Smooth muscle cell (in vitro differentiated cells): ENCODE data around the gene C19orf12. TPM values are rescaled to one million over a fixed set of nuclear protein-coding genes. Genes with fewer than 3 reads are reported as not detected.

Experiments
- DNase-seq: peaks from one replicate; lab custom pipeline; 2025; ENCODE audit not compliant: unreplicated experiment; lab: John Stamatoyannopoulos, UW
- H2AFZ ChIP-seq: fragments of 200-600 bp; sonication (generic); 2 replicates; pipeline ENCODE4 v1.6.0; 2016; ENCODE audit warnings: antibody characterized with exemption, low read depth, mild to moderate bottlenecking
- H3F3A ChIP-seq: fragments of 200-600 bp; sonication (generic); 2 replicates; pipeline ENCODE4 v1.6.0; 2017; ENCODE audit warnings: antibody characterized with exemption, low read depth
- H3K27ac ChIP-seq: fragments of 200-600 bp; sonication (generic); 2 replicates; pipeline ENCODE4 v1.5.1; 2016; ENCODE audit warnings: low read depth, mild to moderate bottlenecking
- H3K27me3 ChIP-seq: fragments of 200-600 bp; sonication (generic); 2 replicates; pipeline ENCODE4 v1.6.1; 2016; ENCODE audit warnings: low read depth, mild to moderate bottlenecking
- H3K36me3 ChIP-seq: fragments of 200-600 bp; sonication (generic); 2 replicates; pipeline ENCODE4 v1.5.1; 2016; ENCODE audit warnings: low read depth
- H3K4me1 ChIP-seq: fragments of 200-600 bp; sonication (generic); 2 replicates; pipeline ENCODE4 v1.5.1; 2016; ENCODE audit warnings: low read depth
- H3K4me2 ChIP-seq: fragments of 200-600 bp; sonication (generic); 2 replicates; pipeline ENCODE4 v1.6.0; 2016; ENCODE audit warnings: mild to moderate bottlenecking
- H3K4me3 ChIP-seq: fragments of 200-600 bp; sonication (generic); 2 replicates; pipeline ENCODE4 v1.5.1; 2016; ENCODE audit warnings: mild to moderate bottlenecking
- H3K79me2 ChIP-seq: fragments of 200-600 bp; sonication (generic); 2 replicates; pipeline ENCODE4 v1.6.0; 2016; ENCODE audit warnings: low read depth, mild to moderate bottlenecking
- H3K9ac ChIP-seq: fragments of 200-600 bp; sonication (generic); 2 replicates; pipeline ENCODE4 v1.6.0; 2016; ENCODE audit warnings: low read depth
- H3K9me3 ChIP-seq: fragments of 200-600 bp; sonication (generic); replicated peaks from 2 replicates; pipeline ENCODE4 v1.5.1; 2016; ENCODE audit warnings: low read depth
- H4K20me1 ChIP-seq: fragments of 200-600 bp; sonication (generic); 2 replicates; pipeline ENCODE4 v1.6.0; 2016; ENCODE audit warnings: low read depth
- WGBS: methylation state at CpG from one replicate; pipeline ENCODE4 v1.1.7; 2016; ENCODE audit warnings: low lambda C conversion rate; 5-methylcytosine and 5-hydroxymethylcytosine counted together
- polyA plus RNA-seq: library from polyadenylated mRNA; unstranded; fragments of >200 nt; fragmentation: Nextera tagmentation; extraction: Ambion mirVana; gene quantifications from 2 replicates; pipeline ENCODE4 v1.2.1, GENCODE V29; 2016
- total RNA-seq: library from RNA; depleted of rRNA; stranded (reverse); fragments of >200 nt; gene quantifications from 2 replicates; pipeline ENCODE4 v1.2.3, GENCODE V29; 2014
- TF ChIP-seq, protein P1 (sequence below): fragments of 200-600 bp; sonication (generic); IDR thresholded peaks from 2 replicates; pipeline ENCODE4 v1.5.1; 2017; ENCODE audit warnings: borderline replicate concordance, mild to moderate bottlenecking, antibody characterized with exemption; ENCODE audit not compliant: insufficient read depth, poor library complexity, severe bottlenecking

Gene C19orf12
- total and polyA plus RNA-seq, 2 experiments from 2014 or later, result 22.7 to 30.0 TPM

DNA sequence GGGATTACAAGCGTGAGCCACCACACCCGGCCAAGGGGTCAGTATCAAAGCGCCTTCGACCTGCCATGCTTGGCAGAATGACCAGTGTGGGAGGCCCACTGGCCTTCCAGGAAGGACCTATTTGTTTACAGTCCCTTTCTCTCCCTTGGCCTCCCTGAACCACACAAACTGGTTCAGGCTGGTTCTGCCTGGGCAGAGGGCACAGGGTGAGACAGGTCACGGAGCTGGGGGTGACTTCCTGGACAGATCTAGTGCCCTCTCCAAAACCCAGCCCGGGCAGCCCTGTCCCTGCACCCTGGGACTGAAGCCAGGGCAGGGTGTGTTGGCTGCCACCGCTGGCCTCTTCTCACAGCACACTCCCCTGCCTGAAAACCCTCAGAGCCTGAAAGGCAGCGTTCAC, 38.5 kb downstream of the C19orf12 start:
- no peaks in the 10 kb centered on the region for H3K4me1 ChIP-seq
- H3F3A ChIP-seq, result no peaks in the 10 kb centered on the region
- H3K79me2 ChIP-seq, result no peaks in the 10 kb centered on the region
- no peak overlapping the region for H3K4me2 ChIP-seq
- WGBS, result 90% methylated on average over 8 of the region's 8 CpGs
- no peak overlapping the region for H2AFZ ChIP-seq
- no peaks in the 10 kb centered on the region for H3K27me3 ChIP-seq
- no peaks in the 10 kb centered on the region for H3K9me3 ChIP-seq
- H3K9ac ChIP-seq, result no peak overlapping the region
- no peak overlapping the region for H3K4me3 ChIP-seq
- H3K27ac ChIP-seq, result no peak overlapping the region
- TF ChIP-seq, protein P1, sequence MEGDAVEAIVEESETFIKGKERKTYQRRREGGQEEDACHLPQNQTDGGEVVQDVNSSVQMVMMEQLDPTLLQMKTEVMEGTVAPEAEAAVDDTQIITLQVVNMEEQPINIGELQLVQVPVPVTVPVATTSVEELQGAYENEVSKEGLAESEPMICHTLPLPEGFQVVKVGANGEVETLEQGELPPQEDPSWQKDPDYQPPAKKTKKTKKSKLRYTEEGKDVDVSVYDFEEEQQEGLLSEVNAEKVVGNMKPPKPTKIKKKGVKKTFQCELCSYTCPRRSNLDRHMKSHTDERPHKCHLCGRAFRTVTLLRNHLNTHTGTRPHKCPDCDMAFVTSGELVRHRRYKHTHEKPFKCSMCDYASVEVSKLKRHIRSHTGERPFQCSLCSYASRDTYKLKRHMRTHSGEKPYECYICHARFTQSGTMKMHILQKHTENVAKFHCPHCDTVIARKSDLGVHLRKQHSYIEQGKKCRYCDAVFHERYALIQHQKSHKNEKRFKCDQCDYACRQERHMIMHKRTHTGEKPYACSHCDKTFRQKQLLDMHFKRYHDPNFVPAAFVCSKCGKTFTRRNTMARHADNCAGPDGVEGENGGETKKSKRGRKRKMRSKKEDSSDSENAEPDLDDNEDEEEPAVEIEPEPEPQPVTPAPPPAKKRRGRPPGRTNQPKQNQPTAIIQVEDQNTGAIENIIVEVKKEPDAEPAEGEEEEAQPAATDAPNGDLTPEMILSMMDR, result no peak
- peaks cover 11% of the 10 kb centered on the region for H4K20me1 ChIP-seq
- DNase-seq, result no peak
- H3K36me3 ChIP-seq, result no peaks in the 10 kb centered on the region

DNA sequence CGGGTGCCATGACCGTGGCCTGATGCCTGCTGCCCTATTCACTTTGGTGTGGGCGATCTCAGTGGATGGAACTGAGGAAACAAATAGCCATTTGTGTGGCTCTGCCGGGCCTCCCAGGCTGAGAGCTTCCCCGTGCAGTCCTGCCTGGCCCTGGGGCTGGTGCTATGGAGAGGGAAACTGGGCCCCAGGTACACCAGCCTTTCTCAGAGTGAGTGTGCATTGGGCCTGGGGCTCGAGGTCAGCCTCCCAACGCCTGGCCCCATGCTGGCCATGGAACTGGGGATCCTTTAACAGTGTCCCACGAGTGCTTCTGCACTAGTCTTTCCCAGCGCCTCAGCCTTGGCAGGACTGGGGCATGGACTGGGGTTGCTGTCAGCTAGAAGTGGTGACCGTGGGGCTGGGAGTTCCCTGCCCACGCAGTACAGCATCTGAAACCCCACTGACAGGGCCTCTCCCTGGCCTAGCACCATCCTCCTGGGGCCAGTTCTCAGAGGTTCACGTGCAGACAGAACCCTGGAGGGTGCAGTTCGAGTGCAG, 39.3 kb downstream of the C19orf12 start:
- WGBS, result 89% methylated on average over 13 of the region's 13 CpGs
- Histone ChIP-seq H3K4me2 (no peak overlapping the region), H3K36me3 (no peaks in the 10 kb centered on the region), H3K9ac (no peak overlapping the region), H4K20me1 (peaks cover 17% of the 10 kb centered on the region), H3K27ac (no peak overlapping the region), H3K4me1 (no peaks in the 10 kb centered on the region), H3K9me3 (no peaks in the 10 kb centered on the region), H3F3A (no peaks in the 10 kb centered on the region), H3K27me3 (no peaks in the 10 kb centered on the region), H3K4me3 (no peak overlapping the region), H2AFZ (no peak overlapping the region), H3K79me2 (no peaks in the 10 kb centered on the region)
- DNase-seq, result no peak
- TF ChIP-seq, protein P1, result no peak

DNA sequence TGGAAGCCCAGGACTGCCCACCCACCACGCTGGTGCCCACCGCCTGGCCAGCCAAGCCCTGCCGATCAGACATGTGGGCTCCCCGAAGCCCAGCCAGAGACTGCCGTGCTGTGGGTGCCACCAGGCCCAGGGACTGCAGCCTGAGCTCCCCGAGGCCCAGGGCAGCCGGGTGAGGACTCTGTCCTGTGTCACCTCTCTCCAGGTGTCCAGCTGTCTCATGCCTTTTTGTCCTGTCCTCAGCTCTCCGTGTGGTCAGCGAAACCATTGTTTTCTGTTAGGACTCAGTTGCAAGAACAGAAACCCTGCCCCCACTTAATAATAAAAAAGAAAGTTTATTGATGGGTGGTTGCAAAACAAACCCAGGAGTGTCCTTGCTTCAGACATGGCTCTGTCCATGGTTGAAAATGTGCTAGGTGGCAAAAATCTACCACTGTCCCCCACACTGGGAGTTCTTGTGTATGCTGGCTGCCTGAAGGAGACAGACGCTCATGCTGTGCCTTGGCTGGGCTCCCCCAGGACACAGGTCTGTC, 39.9 kb downstream of the C19orf12 start:
- no peaks in the 10 kb centered on the region for H3K27me3 ChIP-seq
- H3K4me3 ChIP-seq, result no peak overlapping the region
- no peaks in the 10 kb centered on the region for H3K36me3 ChIP-seq
- no peak for DNase-seq
- no peaks in the 10 kb centered on the region for H3K9me3 ChIP-seq
- no peaks in the 10 kb centered on the region for H3F3A ChIP-seq
- no peak overlapping the region for H2AFZ ChIP-seq
- H4K20me1 ChIP-seq, result peaks cover 17% of the 10 kb centered on the region
- no peaks in the 10 kb centered on the region for H3K79me2 ChIP-seq
- no peak overlapping the region for H3K27ac ChIP-seq
- 92% methylated on average over 10 of the region's 10 CpGs for WGBS
- TF ChIP-seq, protein P1, result no peak
- H3K4me1 ChIP-seq, result no peaks in the 10 kb centered on the region
- no peak overlapping the region for H3K4me2 ChIP-seq
- no peak overlapping the region for H3K9ac ChIP-seq
